ENCODE results near the gene PALM3.

DNA sequence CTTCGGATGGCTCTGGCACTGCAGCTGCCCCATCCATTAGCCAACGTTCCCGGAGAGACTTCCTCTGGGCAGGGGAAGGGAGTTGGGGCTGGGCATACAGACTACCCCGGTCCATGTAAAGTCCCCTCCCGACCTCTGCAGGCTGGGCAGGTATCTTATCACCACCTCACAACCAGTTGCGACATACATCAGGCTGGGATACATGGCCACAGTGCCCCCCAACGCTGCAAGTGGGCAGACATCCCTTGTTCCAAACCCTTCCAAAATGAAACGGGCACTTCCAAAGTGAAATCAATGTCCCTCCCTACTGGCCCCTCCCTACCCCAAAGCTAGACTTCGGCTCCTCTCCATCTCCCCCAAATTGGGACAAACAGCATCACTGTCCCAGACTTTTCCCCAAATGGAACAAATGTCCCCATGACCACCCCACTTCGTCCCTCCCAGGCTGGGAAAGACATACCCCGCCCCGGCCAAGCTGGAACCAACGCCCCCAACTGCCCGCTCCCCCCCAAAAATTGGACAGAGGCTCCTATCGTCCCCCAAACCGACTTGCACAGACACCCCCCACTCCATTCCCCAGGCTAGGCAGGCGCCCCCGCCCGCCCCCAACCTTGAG is 5.0 kb downstream of the PALM3 start:
- TF ChIP-seq ZNF274 (IDR thresholded peaks at IDR 0.05; ENCODE audit: low read depth, low read length) (no peak), YY1 (IDR thresholded peaks at IDR 0.05; ENCODE audit: insufficient read depth, insufficient read length) (no peak)

Measured in NT2/D1 (cell line).